Astrocyte (in vitro differentiated cells and primary cell): ENCODE measurements around the gene ZDHHC14.

ENCODE experiments used
- EZH2 ChIP-seq: IDR thresholded peaks from 2 replicates; pipeline ENCODE4 v1.6.1; 2012; ENCODE audit warnings: mild to moderate bottlenecking, low read length, inconsistent platforms; ENCODE audit not compliant: insufficient read depth
- TF ChIP-seq, protein P1 (sequence below): IDR thresholded peaks from 2 replicates; pipeline ENCODE4 v1.5.1; 2011; ENCODE audit warnings: low read depth, mild to moderate bottlenecking, inconsistent platforms, low read length, moderate library complexity; ENCODE audit not compliant: insufficient read depth

DNA sequence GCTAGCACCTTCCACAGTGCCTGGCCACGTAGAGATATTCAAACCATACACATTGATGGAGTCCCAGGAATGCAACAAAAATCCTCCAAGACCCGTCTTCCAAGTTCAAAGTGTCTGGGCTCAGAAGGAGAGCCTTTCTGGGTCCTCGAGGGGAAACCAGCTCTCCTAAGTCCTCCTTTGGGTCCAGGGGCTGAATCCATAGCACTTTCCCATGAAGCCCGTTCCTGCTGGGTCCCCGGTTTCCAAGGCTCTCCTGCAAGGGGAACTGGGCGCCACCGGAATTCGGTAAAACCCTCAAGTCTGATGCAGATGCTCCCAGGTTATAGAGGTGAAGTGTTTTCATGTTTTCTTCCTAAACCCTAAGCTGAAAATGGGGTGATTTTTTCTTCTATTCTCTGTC lies 340.8 kb downstream of the ZDHHC14 start:
- TF ChIP-seq, protein P1, sequence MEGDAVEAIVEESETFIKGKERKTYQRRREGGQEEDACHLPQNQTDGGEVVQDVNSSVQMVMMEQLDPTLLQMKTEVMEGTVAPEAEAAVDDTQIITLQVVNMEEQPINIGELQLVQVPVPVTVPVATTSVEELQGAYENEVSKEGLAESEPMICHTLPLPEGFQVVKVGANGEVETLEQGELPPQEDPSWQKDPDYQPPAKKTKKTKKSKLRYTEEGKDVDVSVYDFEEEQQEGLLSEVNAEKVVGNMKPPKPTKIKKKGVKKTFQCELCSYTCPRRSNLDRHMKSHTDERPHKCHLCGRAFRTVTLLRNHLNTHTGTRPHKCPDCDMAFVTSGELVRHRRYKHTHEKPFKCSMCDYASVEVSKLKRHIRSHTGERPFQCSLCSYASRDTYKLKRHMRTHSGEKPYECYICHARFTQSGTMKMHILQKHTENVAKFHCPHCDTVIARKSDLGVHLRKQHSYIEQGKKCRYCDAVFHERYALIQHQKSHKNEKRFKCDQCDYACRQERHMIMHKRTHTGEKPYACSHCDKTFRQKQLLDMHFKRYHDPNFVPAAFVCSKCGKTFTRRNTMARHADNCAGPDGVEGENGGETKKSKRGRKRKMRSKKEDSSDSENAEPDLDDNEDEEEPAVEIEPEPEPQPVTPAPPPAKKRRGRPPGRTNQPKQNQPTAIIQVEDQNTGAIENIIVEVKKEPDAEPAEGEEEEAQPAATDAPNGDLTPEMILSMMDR = no peak
- TF ChIP-seq EZH2 = no peak
